Activated CD8-positive, alpha-beta memory T cell treated with anti-CD3 and anti-CD28 coated beads, Interleukin-2, amount 50 U/mL, for 4 hours (primary cell): ENCODE data around the gene EXD3.

ENCODE experiments used
- DNase-seq: peaks from one replicate; pipeline ENCODE4 v3.0.0-alpha.2; 2020

EXD3 gene

DNA sequence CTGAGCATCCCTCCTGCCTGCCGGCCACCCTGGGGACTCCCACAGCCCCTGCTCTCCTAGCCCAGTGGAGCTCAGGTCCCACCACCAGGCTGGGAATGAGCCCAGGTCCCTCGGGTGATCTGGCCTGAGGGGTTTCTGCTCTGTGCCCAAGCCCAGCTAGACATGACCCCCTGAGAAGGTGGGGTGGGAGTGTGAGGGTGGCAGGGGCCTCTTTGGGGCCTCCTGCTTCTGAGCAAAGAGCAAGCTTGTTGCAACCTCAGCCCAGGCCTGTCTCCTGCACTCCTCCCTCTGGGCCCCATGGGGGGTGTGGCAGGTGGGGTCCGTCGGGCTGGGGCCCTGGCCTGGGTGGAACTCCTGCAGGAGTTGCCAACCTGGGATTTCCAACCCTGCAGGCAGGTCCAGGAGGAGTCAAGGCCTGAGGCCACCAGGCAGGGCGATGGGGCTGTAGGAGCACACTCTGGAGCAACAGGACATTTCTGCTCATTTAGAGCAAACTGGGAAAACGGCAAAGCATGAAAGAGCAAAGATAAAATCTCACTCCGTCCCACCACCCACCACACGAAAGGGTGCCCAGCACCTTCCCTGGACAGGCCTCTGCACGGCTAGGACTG, 109.5 kb downstream of the EXD3 start:
- no peak for DNase-seq

DNA sequence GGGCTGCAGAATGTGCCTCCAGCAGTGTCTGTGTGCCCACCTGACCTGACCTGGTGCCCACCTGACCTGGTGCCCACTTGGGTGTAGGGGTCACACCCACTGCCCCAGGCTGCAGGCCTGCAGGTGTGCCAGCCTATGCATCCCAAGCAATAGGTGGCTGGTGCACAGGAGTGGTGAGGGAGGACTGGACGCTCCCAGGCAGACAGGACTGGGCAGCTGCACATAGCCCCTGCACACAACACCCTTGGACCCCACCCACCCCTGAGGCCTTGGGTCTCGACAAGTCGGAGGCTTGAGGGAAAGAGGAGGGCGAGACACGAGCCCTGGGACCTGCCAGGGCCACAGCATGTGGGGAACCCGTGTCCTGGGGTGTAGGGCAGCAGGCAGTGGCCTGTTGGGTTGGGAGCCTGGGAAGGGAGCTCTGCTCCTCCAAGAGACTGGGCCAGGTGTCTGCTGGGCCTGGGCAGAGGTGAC, 110.1 kb downstream of the EXD3 start:
- DNase-seq, result no peak

DNA sequence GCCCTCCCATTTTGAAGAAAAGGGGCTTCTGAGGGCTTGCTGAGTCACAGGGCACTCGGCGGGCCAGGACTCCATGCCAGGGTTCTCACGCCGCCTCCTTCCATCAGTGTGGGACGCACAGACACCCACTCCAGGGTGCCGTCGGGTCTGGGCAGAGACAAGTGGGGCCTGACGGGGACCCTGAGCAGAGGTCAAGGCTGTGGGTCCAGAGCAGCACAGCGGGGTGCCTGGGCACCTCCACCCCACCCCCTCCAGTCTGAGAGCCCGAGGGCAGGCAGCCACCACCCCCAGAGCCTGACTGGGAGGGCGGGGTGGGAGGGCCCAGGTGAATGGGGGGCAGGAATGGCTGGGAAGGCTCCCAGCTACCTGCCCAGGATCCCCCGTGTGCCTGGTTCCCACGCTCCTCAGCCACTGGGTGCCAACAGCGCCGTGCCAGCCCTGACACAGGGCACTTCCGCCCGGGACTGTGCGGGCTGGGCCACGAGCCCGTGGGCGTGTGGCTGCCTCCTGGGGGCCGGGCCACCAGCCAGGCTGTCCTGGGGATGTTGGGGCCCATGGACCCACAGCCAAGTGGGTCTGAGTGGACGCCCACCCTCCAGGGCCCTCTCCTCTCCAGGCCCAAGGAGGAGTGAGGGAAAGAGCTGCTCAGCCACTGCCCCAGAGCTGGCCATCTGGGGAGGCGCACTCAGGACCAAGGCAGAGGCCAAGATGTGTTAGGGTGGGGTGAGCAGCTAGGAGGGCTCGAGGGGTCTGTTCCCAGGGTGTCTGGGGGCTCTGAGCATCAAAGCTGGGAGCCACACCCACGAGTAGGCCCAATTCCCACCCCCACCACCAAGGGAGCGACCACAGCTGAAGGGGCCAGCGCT, 110.7 kb downstream of the EXD3 start:
- DNase-seq, result no peak

DNA sequence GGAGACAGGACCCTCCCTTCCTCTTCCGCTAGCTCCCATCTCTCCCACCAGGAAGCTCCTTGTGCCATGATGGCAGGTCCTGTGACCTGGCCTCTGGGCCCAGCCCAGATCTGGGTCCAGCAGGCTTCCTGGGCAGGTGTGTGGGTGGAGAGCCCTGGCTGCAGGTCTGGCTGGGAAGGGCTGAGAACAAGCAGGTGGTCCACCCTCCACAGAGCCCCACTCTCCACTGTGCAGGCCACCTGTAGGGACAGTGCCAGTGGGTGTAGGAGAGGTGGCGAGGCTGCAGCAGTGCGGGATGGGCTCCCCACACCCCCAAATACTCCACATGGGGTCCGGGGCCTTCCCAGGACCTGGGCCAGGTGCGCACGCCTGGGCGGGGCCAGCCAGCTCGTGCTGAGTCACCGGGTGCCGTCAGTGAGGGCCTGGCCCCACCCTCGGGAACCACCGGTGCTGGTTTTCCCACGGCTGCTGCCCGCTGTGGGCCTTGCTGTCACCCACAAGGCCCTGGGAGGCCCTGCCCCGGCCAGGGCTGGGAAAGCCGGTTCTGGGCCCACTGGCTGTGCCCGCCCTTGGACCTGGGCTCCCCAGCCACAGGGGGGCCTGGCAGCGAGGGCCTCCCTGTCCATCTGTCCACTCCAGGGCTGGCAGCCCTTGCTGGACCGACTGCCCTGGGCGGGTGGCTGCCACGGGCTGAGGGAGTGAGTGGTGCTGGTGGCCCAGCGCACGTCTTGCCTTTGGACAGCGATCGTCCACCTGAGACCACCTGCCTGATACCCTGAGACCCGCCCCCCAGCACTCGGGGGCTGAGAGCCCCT, 111.6 kb downstream of the EXD3 start:
- DNase-seq, result peak; percentile 44

DNA sequence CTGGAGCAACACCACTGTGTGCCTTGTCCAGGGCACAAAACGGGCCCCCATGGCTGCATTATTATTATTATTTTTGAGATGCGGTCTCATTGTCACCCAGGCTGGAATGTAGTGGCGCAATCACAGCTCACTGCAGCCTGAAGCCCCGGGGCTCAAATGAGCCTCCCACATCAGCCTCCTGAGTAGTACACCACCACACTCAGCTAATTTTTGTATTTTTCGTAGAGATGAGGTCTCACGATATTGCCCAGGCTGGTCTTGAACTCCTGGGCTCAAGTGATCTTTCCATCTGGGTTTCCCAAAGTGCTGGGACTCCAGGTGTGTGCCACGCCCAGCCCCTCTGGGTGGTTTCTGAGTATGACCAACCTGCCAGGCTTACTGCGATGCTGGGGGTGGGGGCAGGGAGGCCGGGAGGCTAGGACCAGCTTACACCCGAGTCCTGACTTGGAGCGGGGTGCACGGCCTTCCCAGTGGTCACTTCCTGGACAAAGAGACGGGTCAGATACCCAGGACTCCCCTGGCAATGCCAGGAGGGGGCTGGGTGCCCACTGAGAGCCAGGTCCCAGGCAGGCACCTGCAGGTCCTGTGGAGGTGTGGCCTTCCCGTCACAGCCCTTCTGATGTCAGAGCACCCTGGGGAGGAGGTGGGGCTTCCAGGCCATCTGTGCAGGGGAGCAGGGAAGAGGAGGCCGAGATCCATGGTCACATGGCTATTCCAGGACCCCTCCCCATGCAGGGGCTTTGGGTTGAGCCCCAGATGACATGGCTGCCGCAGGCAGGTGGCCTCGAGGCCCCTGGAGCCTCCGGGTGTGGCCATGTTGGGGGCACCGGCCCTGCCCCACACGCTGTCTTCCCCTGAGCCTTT, 112.5 kb downstream of the EXD3 start:
- DNase-seq, result no peak

DNA sequence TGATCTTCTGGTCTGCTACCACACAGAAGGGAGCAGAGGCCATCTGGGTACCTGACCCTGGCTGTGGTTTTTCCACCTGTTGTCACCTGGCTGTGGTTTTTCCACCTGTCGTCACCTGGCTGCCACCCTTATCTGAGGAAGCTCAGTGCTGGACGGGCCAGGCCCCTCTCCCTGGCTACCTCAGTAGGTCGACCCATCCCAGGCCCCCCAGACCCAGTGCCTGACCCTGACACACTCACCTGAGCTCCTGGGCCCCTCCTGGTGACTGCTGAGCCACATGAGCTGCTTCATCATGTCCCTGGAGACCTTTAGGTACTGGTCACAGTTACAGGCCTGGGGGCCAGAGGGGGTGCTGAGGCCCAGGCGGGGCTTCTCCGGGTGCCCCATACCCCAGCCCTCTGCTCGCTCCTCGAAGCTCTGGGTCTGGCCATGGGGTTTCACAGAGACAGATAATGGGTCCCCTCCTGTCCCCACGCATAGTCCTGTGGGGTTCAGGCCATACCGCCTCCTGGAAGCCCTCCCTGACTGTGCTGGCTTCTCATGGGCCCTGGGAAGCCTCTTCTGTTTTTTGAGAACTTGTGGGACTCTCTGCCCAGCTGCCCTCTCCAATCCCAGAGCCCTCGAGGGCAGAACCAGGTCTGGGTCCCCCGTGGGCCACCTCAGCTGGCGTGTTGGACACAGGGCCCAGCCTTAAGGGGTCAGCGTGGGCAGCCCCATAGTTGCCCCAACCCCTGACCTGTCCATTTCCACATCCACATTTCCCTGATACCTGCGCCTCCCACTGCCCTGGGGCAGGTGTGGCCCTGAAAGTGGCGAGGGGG, 113.4 kb downstream of the EXD3 start:
- peak; percentile 11 for DNase-seq

DNA sequence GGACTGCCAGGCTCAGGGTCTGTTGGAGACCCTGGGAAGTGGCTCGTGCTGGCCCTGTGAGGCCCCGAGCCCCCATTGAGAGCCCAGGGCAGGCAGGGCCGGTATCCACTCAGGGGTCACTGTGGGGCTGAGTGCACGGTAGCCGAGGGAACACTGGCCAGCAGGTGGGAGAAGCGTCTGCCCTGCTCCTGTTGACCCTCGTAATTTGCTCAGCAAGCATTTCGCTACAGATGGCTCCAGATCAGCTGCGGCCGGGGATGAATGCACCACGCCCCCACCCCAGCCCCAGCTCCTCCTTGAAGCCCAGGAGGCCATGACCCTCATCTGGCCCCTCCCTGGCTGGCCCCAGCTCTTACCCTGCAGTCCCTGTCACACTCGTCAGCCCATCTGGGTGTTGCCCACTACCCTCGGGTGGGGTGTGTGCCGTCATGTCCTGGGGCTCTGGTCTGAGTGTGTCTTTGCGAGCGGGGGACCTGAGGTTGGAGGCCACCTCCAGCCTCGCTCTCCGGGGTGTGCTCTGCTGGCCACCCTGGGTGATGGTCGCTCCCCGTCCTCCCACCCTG, 114.8 kb downstream of the EXD3 start:
- no peak for DNase-seq

DNA sequence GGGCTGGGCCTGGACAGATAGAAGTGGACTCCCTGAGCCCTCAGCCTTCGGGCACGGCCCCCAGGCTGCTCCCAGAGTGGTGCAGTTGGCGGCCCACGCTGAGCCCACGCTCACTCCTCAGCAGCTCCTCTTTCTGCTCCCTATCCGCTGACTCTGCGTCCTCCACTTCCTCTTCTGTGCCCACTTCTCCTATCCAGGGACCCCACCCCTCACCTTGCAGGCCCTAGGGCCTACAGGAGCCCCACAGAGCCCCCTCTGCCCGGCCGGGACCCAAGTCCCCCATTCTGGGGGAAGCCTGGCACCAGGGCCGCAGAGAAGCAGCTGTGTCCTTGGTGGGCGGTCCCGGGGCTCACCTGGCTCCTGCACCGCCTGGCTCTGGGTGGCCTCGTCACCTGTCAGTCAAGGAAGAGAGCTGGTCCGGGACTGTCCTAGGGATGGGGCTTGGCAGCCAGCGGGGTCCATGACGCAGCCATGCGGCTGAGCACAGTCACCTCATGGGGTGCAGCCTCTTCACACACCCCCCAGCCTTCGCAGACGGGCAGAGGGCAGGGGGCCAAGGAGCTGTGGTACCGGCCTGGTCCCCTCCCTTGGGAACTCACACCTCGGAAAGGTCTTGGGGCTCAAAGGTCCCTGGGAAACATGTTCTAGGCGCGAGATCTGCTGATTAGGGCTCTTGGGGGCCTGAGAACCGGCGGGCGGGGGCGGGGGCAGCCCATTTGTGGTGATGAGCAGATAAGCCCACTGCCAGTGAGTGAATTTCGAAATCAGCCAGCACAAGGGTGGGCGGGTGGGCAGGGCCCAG, 115.5 kb downstream of the EXD3 start:
- DNase-seq, result no peak

DNA sequence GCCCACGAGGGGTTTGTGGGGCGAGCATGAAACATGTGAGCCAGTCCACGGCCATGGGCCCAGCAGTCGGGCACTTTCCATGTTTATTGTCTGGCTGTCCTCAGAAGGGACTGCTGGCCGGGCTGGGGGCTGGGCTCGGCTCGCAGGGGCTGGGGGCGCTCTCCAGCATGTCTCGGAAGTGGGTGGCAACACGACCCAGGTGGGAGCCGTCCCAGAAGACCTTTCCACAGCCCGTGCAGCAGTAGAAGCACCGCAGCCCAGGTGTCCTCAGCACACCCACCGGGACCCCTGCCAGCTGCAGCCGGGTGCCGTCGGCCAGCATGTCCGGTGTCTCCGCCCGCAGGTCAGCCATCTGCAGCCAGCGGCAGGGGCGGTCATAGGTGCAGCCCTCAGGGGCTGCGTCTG, 116.1 kb downstream of the EXD3 start:
- no peak for DNase-seq

DNA sequence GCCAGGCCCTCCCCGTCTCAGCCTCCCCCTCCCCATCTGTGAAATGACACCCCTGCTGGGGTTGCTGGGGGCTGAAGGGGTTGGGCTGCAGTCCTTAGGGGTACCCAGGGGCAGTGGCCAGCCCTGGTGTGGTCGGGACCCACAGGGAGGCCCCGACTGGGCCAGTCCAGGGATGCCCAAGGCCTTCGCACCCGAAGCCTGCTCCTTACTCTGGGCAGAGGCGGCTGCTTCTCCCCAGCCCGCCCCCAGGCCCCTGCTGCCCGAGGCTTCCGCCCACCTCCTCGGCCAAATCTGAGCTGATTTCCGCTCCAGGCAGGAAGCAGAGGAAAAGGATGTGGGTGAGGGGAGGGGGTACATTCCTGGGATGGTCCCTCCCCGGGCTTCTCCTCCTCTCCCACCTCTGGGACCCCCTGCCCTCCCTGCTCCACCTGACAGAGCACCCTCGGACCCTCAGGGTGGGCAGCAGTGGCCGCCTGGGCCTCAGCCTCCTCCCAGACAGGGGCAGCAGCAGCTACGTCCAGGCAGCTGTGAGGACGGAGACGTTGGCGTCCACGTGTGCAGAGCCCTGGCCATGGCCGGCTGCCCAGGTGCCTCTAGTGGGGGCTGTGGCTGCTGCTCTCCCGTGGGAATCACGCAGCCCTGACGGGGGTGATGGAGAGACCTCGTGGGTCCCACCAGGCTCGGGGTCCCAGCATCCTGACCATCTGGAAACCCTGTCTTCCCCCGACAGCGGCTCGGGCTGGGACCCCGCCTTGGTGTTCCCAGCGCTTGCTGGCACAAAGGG, 116.7 kb downstream of the EXD3 start:
- no peak for DNase-seq

DNA sequence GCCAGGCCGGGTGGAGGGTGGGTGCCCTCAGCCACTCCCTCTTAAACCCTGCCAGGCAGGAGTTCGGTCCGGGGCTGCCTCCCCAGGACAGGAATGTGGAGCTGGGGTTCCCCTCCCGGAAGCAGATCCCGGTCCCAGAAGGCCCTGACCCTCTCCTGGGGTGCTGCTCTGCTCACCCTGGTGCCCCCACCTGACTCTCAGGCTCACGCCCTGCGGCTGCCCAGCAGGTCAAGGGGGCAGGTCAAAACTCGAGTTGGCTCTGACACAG, 117.2 kb downstream of the EXD3 start:
- no peak for DNase-seq

DNA sequence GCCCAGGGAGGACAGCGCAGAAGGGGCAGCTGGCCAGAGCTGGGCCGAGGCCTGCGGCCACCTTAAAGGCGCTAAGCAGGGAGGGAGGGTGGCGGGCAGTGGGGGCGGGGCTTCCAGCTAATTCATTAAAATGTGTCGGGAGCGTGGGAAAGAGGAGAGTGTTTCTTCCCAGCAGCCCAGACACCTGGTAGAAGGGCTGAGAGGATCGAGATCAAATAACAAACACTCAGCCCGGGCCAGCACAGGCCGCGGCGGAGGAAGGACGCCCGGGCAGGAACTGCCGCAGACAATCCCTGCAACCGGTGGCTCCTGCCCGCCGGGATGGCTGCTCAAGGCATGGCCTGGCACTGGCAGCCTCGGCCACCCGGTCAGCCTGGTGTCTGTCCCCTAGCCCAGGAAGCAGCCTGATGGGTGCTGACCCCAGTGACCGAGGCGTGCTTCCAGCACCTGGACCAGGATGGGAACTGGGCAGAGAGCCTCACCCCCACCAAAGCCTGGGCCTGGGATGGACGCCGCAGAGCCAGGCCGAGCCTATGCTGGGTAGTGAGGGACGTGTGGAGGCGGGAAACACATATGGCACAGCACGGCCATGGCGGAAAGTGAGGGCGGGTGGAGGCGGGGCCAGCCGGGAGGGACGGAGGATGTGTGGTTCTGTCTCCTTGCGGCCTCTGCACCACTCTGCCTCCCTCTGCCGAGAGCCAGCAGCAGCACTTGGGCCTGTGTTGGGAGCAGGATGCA, 117.7 kb downstream of the EXD3 start:
- peak; percentile 51 for DNase-seq

DNA sequence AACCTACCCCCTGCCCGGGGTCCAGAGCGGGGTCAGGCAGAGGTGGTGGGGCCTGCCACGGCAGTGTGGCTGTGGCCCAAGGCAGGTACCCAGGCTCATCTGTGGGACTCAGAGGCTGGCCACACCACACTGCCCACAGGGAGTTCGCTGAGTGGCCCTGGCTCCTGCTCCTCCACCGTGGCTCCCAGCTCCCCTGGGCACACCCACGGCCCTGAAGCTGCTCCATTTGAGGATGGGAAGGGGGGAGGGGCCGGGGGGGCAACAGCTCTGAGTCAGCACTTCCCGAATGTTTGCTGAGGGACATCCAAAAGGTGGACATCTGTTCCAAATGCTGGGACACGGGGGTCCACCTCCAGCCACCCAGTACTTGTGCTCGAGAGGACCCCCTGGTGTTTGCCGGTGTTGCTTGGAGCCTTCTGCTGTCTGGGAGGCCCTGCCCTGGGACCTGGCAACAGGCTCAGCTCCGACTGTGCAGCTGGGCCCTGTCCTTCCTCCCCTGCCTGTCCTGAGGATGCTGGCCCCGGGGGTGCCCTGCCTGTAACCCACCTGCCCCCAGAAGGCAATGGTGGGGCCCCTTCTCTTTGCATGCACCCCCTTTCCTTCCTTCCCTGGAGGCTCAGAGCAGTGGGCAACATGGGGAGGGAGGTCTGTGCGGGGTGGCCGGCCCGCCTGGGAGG, 118.4 kb downstream of the EXD3 start:
- no peak for DNase-seq

DNA sequence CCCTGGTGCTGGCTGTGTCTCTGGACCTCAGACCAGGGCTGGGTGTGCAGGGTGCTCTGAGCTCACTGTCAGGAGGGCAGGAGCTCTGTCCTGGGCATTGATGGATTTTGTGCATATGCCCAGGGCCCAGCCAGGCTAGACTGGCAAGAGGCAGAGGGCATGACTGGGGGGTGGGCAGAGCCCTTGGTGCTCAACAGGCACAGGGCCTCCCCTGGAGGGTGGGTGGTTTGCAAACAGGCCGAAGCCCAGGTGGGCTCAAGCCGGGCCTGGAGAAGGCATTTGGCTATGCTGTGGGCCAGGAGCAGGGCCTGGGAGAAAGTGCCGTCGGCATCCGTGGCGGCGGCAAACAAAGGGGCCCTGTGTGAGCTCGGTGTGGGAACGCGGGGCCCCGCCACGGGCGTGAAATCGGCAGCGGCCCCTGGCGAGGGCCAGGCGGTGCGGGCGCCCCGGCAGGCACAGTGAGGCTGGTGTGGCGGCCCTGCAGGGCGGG, 119.0 kb downstream of the EXD3 start:
- no peak for DNase-seq

DNA sequence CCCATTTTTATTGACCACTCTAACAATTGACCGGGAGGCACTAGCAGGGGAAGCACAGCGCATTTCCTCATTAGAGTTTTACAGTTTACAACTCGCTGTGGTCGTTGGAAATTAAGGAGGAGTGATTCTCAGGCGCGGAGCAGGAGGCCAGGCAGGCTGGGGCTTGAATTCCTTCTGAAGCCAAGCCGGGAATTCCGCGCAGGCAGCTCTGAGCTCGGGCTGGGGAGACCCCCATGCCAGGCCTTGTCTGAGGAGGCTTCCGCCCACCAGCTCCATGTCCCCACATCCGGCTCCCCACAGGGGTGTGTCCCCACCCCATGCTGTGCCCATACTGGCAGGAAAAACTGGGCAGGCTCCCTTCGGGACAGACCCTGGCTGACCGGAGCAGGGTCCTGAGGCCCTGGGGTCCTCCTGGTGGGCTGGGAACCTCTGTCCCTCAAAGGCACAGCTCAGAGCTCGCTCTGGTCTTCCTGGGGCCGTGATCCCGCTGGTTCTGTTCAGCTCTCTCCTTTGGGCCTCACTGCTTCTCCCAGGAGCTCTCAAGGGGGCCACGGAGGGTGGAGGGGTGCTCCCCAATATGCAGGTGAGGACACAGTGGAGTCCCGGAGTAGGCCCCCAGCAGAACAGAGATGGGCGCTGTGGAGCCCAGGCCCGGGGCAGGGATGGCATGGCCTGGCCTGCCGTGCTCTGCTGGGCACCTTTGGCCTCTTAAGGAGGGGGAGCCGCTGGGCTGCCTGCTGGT, 119.6 kb downstream of the EXD3 start:
- DNase-seq, result no peak

DNA sequence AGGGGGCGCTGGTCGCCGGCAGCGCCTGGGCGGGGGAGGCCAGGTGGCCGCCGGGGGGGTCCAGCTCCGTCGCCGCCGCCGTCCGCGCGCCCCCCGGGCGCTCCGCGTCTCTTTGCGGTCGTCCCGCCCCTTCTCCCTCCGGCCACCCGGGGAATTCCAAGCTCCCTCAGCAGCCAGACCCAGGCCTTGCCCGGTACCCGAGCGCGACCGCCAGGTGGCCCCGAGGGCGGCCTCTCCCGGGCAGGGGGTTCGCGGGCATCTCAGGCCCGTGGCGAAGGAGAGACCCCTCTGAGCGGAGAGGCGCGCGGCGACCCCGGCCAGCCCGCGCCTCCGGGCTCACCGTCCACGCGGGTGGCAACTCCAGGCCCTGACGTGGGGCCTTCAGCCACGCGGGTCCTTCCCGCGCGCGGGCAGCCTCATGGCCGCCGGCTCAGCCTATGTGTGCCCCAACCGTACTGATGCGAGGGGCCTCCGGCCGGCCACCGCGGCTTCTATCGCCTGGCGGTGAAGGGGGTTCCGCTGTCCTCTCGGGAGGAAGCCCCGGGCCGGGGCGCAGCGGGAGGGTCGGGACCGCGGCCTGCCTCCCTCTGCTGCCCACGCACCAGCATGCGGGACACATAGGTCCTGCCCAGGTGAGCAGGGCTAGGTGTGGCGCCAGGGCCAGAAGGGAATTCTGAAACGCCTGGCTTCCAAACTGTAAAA, 120.4 kb downstream of the EXD3 start:
- DNase-seq, result no peak

DNA sequence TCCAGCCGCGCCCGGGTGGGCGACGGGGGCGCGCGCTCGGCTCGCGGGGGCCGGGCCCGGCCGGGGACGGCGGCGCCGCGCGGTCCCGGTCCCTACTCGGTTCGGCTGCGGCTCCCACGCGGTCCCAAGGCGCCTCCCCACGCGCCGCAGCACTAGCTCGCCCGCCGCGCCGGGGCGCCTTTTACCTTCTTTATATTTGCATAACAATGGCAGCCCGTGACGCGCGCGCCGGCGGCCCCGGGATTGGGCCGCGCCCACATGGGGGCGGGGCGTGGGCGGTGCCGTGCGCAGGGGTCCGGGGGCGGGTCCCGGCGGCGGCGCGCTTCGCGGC, 120.9 kb downstream of the EXD3 start, which contains the start of gene NRARP:
Gene NRARP, minus strand, starts transcription at position 154 of the 331 bp plus-strand sequence. CDS start 343 bp downstream, outside the sequence.
- DNase-seq, result peak; percentile 94
